HCT116 (cell line): ENCODE measurements around the gene SLFN12L. TPM values are rescaled to one million over a fixed set of nuclear protein-coding genes. Genes with fewer than 3 reads are reported as not detected.

Source experiments
- ATAC-seq: fragments of 200-7000 bp; cut with Tn5 transposase; 2 replicates; pipeline ENCODE4 v1.9.1; 2020; ENCODE audit warnings: mild to moderate bottlenecking, moderate library complexity
- BruUV-seq: library from RNA; stranded (reverse); fragments of 400-500 nt; replicated peaks from 2 replicates; lab custom pipeline; 2021; lab: Mats Ljungman, UMichigan
- CTCF ChIA-PET: fragments of 300-600 bp; sonication (Branson Sonifier 250); formaldehyde crosslinking; loops from one replicate; lab custom pipeline; 2021; ENCODE audit warnings: antibody characterized with exemption; lab: Charles Lee
- POLR2A ChIA-PET: fragments of 300-600, 350-600 bp; sonication (Branson Sonifier 250); formaldehyde crosslinking; loops from one replicate; lab custom pipeline; 2021; ENCODE audit warnings: antibody characterized with exemption; lab: Charles Lee
- RAD21 ChIA-PET, 2 experiments: fragments of 300-600 bp; sonication (Branson Sonifier 250); formaldehyde crosslinking; loops; one replicate each; lab custom pipeline; 2023; ENCODE audit warnings: low total read pairs in 2 of 2; ENCODE audit not compliant: uncharacterized antibody in 2 of 2, unreplicated experiment in 2 of 2, low non-redundant PET in 1 of 2; lab: Charles Lee
- DNase-seq: peaks from one replicate; pipeline ENCODE4 v3.0.0-alpha.2; 2010; ENCODE audit warnings: low read depth, low spot score
- H2AFZ ChIP-seq: fragments of 200-600 bp; shearing (Covaris generic), sonication (generic); 2 replicates; pipeline ENCODE4 v1.6.1; 2017; ENCODE audit warnings: low read depth, mixed run types, mixed read lengths, antibody characterized with exemption, low read length; ENCODE audit not compliant: poor library complexity, severe bottlenecking
- H3K27ac ChIP-seq: 2 replicates; pipeline ENCODE4 v1.5.1; 2012; ENCODE audit warnings: low read depth, low read length
- H3K27me3 ChIP-seq: fragments of 200-600 bp; sonication (generic); 2 replicates; pipeline ENCODE4 v1.6.1; 2016; ENCODE audit warnings: mixed run types, low read length, mixed read lengths; ENCODE audit not compliant: insufficient read depth
- H3K36me3 ChIP-seq, 2 experiments: fragments of 200-500 bp in 1 of 2; fragments of 200-600 bp in 1 of 2; sonication (Bioruptor generic) in 1 of 2; sonication (generic) in 1 of 2; 2 replicates each; pipeline versions ENCODE4 v1.5.1 to v1.6.1; 2014 to 2016; ENCODE audit warnings: low read length in 2 of 2, inconsistent platforms in 1 of 2, mixed read lengths in 1 of 2, mixed run types in 1 of 2; ENCODE audit not compliant: insufficient read depth in 2 of 2, control insufficient read depth in 1 of 2
- H3K4me1 ChIP-seq, 2 experiments: fragments of 200-600 bp in 1 of 2; sonication (generic) in 1 of 2; 2 replicates each; pipeline versions ENCODE4 v1.5.1 to v1.6.1; 2012 to 2017; ENCODE audit warnings: low read length in 2 of 2, inconsistent platforms in 1 of 2, mild to moderate bottlenecking in 1 of 2, mixed read lengths in 1 of 2, mixed run types in 1 of 2, moderate library complexity in 1 of 2; ENCODE audit not compliant: insufficient read depth in 2 of 2, control insufficient read depth in 1 of 2
- H3K4me2 ChIP-seq: fragments of 200-600 bp; sonication (generic); 2 replicates; pipeline ENCODE4 v1.6.1; 2017; ENCODE audit warnings: mixed run types, low read length, mixed read lengths
- H3K4me3 ChIP-seq, 2 experiments: fragments of 200-600 bp in 1 of 2; sonication (generic) in 1 of 2; replicated peaks in 1 of 2; 2 replicates each; pipeline ENCODE4 v1.5.1; 2011 to 2016; ENCODE audit warnings: low read length in 2 of 2, control low read depth in 1 of 2, low read depth in 1 of 2, mild to moderate bottlenecking in 1 of 2, mixed read lengths in 1 of 2, mixed run types in 1 of 2
- H3K79me2 ChIP-seq: fragments of 200-600 bp; sonication (generic); 2 replicates; pipeline ENCODE4 v1.6.1; 2017; ENCODE audit warnings: mild to moderate bottlenecking, mixed run types, low read length, moderate library complexity, mixed read lengths; ENCODE audit not compliant: insufficient read depth
- H3K9ac ChIP-seq: fragments of 200-600 bp; sonication (generic); 2 replicates; pipeline ENCODE4 v1.6.1; 2016; ENCODE audit warnings: low read length, mixed read lengths
- H3K9me2 ChIP-seq: fragments of 200-600 bp; sonication (generic), shearing (Covaris generic); 2 replicates; pipeline ENCODE4 v1.6.1; 2017; ENCODE audit warnings: mixed run types, mild to moderate bottlenecking, moderate library complexity; ENCODE audit not compliant: insufficient read depth
- H3K9me3 ChIP-seq, 2 experiments: fragments of 200-500 bp in 1 of 2; fragments of 200-600 bp in 1 of 2; sonication (Bioruptor generic) in 1 of 2; sonication (generic) in 1 of 2; 2 replicates each; pipeline ENCODE4 v1.6.1; 2014 to 2017; ENCODE audit warnings: low read length in 2 of 2, mixed read lengths in 2 of 2, inconsistent platforms in 1 of 2, low read depth in 1 of 2, mild to moderate bottlenecking in 1 of 2, mixed run types in 1 of 2, moderate library complexity in 1 of 2; ENCODE audit not compliant: control insufficient read depth in 1 of 2, insufficient read depth in 1 of 2
- H4K20me1 ChIP-seq: fragments of 200-600 bp; sonication (generic), shearing (Covaris generic); 2 replicates; pipeline ENCODE4 v1.6.1; 2017; ENCODE audit warnings: mixed run types, mild to moderate bottlenecking, moderate library complexity; ENCODE audit not compliant: insufficient read depth
- CBX3 ChIP-seq: IDR thresholded peaks from 2 replicates; pipeline ENCODE4 v1.6.1; 2012; ENCODE audit warnings: low read depth
- CEBPB ChIP-seq: IDR thresholded peaks from 2 replicates; pipeline ENCODE4 v1.6.1; 2012; ENCODE audit warnings: low read depth
- EGR1 ChIP-seq: IDR thresholded peaks from 2 replicates; pipeline ENCODE4 v1.6.1; 2012; ENCODE audit warnings: low read depth
- EZH2phosphoT487 ChIP-seq: fragments of 200-600 bp; IDR thresholded peaks from 2 replicates; pipeline ENCODE4 v1.6.1; 2018; ENCODE audit warnings: antibody characterized with exemption, borderline replicate concordance
- FOSL1 ChIP-seq: IDR thresholded peaks from 2 replicates; pipeline ENCODE4 v1.6.1; 2012; ENCODE audit warnings: low read depth
- JUND ChIP-seq: IDR thresholded peaks from 2 replicates; pipeline ENCODE4 v1.6.1; 2012
- POLR2A ChIP-seq: IDR thresholded peaks from 2 replicates; pipeline ENCODE4 v1.7.0; 2011; ENCODE audit warnings: borderline replicate concordance; ENCODE audit not compliant: insufficient read depth, insufficient read length; ENCODE audit errors: extremely low read depth
- RAD21 ChIP-seq: IDR thresholded peaks from 2 replicates; pipeline ENCODE4 v1.6.1; 2012; ENCODE audit warnings: low read depth, mild to moderate bottlenecking
- SP1 ChIP-seq: IDR thresholded peaks from 2 replicates; pipeline ENCODE4 v1.6.1; 2012; ENCODE audit warnings: low read depth
- YY1 ChIP-seq: IDR thresholded peaks from 2 replicates; pipeline ENCODE4 v1.6.1; 2011; ENCODE audit warnings: low read length, low read depth, moderate library complexity, mild to moderate bottlenecking; ENCODE audit not compliant: insufficient replicate concordance; ENCODE audit errors: extremely low read depth
- ZFX ChIP-seq: fragments of 450-650 bp; IDR thresholded peaks from 2 replicates; pipeline ENCODE4 v1.6.1; 2017
- ZNF274 ChIP-seq: fragments of 200-500 bp; sonication (Bioruptor generic); IDR thresholded peaks from 2 replicates; pipeline ENCODE4 v1.6.1; 2014; ENCODE audit warnings: mild to moderate bottlenecking, low read depth, low read length, inconsistent platforms
- intact Hi-C: fragments of 100-400 bp; cut with micrococcal nuclease; formaldehyde crosslinking; loops from 2 replicates; pipeline ENCODE4 v1.10.0; 2022
- total RNA-seq: library from RNA; stranded (reverse); gene quantifications from one replicate; pipeline ENCODE4 v1.2.1, GENCODE V29; 2021; ENCODE audit not compliant: unreplicated experiment
- TF ChIP-seq, protein P1 (sequence below): IDR thresholded peaks from 2 replicates; pipeline ENCODE4 v1.6.1; 2012; ENCODE audit warnings: low read depth
- TF ChIP-seq, protein P2 (sequence below): IDR thresholded peaks from 2 replicates; pipeline ENCODE4 v1.6.1; 2012
- TF ChIP-seq, protein P3 (sequence below), 3 experiments: fragments of 200-600 bp in 1 of 3; sonication (generic) in 1 of 3; IDR thresholded peaks in 2 of 3; conservative IDR thresholded peaks in 1 of 3; 2 replicates each; pipeline ENCODE4 v1.5.1; 2012 to 2017; ENCODE audit warnings: low read depth in 2 of 3, low read length in 2 of 3, antibody characterized with exemption in 1 of 3, borderline replicate concordance in 1 of 3, control low read depth in 1 of 3, mild to moderate bottlenecking in 1 of 3, mixed read lengths in 1 of 3, mixed run types in 1 of 3, moderate library complexity in 1 of 3; ENCODE audit not compliant: insufficient read depth in 1 of 3
- TF ChIP-seq, protein P4 (sequence below): IDR thresholded peaks from 2 replicates; pipeline ENCODE4 v1.6.1; 2012

Gene SLFN12L
- total RNA-seq, 1 experiment from 2014 or later, result 0.17 TPM

DNA sequence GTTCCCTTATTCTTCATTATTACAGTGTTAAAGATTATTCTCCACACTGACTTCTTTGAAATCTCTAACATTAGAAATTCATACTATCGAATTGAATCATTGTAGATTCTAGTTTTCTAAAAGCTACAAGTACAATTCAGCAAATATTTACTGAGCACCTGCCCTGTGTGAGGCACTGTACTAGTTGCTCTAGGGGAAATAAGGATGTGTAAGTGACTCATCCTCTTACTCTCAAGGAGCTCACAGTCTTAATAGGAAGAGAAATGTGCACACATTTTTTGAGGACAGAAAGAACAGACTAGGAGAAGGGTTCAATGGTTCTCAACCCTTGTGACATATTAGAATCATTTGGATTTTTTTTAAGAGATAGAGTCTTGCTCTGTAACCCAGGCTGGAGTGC lies 7.7 kb upstream of the SLFN12L start:
- BruUV-seq, result no TSS peak
- Histone ChIP-seq H3K27me3 (peaks cover 37% of the 10 kb centered on the region; the same call in 1 of the 2 replicates), H3K4me1 (no peaks in the 10 kb centered on the region), H3K9me2 (no peaks in the 10 kb centered on the region), H3K4me2 (no peak overlapping the region), H3K27ac (no peak overlapping the region), H3K79me2 (no peaks in the 10 kb centered on the region), H3K9me3 (no peaks in the 10 kb centered on the region), H3K4me3 (no peak overlapping the region), H3K9ac (no peak overlapping the region), H2AFZ (no peak overlapping the region), H4K20me1 (no peaks in the 10 kb centered on the region), H3K36me3 (no peaks in the 10 kb centered on the region)
- DNase-seq (no peak), ATAC-seq (no peak)
- intact Hi-C loops, result no loop called here
- ChIA-PET RAD21 (no interaction called here), CTCF (no interaction called here), POLR2A (no interaction called here)
- TF ChIP-seq EZH2phosphoT487 (no peak), CBX3 (no peak), ZFX (no peak), POLR2A (no peak), RAD21 (no peak)
- TF ChIP-seq, protein P1, sequence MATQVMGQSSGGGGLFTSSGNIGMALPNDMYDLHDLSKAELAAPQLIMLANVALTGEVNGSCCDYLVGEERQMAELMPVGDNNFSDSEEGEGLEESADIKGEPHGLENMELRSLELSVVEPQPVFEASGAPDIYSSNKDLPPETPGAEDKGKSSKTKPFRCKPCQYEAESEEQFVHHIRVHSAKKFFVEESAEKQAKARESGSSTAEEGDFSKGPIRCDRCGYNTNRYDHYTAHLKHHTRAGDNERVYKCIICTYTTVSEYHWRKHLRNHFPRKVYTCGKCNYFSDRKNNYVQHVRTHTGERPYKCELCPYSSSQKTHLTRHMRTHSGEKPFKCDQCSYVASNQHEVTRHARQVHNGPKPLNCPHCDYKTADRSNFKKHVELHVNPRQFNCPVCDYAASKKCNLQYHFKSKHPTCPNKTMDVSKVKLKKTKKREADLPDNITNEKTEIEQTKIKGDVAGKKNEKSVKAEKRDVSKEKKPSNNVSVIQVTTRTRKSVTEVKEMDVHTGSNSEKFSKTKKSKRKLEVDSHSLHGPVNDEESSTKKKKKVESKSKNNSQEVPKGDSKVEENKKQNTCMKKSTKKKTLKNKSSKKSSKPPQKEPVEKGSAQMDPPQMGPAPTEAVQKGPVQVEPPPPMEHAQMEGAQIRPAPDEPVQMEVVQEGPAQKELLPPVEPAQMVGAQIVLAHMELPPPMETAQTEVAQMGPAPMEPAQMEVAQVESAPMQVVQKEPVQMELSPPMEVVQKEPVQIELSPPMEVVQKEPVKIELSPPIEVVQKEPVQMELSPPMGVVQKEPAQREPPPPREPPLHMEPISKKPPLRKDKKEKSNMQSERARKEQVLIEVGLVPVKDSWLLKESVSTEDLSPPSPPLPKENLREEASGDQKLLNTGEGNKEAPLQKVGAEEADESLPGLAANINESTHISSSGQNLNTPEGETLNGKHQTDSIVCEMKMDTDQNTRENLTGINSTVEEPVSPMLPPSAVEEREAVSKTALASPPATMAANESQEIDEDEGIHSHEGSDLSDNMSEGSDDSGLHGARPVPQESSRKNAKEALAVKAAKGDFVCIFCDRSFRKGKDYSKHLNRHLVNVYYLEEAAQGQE, result no peak

DNA sequence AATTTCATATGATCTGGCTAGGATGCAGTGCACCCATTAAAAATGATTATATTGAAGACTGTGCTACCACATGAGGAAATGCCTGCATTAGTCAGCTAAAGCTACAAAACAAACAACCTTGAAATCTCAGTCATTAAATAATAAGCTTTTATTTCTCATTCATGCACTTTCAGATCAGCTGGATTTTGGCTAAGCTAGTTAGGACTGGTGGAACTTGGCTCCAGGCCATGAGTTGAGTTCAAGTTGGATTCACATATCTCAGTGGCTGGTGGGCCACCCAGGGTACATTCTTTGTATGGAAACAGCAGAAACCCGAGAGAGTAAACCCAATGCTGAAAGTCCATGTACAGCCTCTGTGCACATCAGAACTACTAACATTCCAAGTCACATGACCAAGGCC lies 6.4 kb upstream of the SLFN12L start:
- H3K36me3 ChIP-seq, result no peaks in the 10 kb centered on the region
- H4K20me1 ChIP-seq, result no peaks in the 10 kb centered on the region
- no peak overlapping the region for H3K4me3 ChIP-seq
- no peaks in the 10 kb centered on the region for H3K9me3 ChIP-seq
- H3K27ac ChIP-seq, result no peak overlapping the region
- ChIA-PET POLR2A (no interaction called here), RAD21 (no interaction called here), CTCF (interaction anchor here (0.9 kb wide), 1 partner anchor 11 kb away, joined by 3 read pairs; no protein-coding TSS in a partner anchor)
- H2AFZ ChIP-seq, result no peak overlapping the region
- no peak for ATAC-seq
- no peak for DNase-seq
- H3K79me2 ChIP-seq, result no peaks in the 10 kb centered on the region
- no peaks in the 10 kb centered on the region for H3K9me2 ChIP-seq
- no TSS peak for BruUV-seq
- H3K4me2 ChIP-seq, result no peak overlapping the region
- peaks cover 0 to 5% of the 10 kb centered on the region in 2 experiments; a peak in 1 of 4 replicates for H3K4me1 ChIP-seq
- intact Hi-C loops, result no loop called here
- H3K27me3 ChIP-seq, result peaks cover 28% of the 10 kb centered on the region; the same call in 1 of the 2 replicates
- no peak overlapping the region for H3K9ac ChIP-seq
- TF ChIP-seq POLR2A (no peak), CBX3 (no peak), CEBPB (no peak), ZNF274 (no peak), EGR1 (no peak), FOSL1 (no peak), JUND (no peak), YY1 (no peak), SP1 (no peak)
- TF ChIP-seq, protein P2, sequence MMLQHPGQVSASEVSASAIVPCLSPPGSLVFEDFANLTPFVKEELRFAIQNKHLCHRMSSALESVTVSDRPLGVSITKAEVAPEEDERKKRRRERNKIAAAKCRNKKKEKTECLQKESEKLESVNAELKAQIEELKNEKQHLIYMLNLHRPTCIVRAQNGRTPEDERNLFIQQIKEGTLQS, result no peak
- TF ChIP-seq, protein P3, sequence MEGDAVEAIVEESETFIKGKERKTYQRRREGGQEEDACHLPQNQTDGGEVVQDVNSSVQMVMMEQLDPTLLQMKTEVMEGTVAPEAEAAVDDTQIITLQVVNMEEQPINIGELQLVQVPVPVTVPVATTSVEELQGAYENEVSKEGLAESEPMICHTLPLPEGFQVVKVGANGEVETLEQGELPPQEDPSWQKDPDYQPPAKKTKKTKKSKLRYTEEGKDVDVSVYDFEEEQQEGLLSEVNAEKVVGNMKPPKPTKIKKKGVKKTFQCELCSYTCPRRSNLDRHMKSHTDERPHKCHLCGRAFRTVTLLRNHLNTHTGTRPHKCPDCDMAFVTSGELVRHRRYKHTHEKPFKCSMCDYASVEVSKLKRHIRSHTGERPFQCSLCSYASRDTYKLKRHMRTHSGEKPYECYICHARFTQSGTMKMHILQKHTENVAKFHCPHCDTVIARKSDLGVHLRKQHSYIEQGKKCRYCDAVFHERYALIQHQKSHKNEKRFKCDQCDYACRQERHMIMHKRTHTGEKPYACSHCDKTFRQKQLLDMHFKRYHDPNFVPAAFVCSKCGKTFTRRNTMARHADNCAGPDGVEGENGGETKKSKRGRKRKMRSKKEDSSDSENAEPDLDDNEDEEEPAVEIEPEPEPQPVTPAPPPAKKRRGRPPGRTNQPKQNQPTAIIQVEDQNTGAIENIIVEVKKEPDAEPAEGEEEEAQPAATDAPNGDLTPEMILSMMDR (IDR thresholded peaks at IDR 0.05 in 2 of 3, conservative IDR thresholded peaks at IDR 0.05 in 1 of 3; ENCODE audit: borderline replicate concordance in 1 of 3, insufficient read depth in 1 of 3, low read depth in 2 of 3, low read length in 2 of 3), result no peak
- TF ChIP-seq, protein P4, sequence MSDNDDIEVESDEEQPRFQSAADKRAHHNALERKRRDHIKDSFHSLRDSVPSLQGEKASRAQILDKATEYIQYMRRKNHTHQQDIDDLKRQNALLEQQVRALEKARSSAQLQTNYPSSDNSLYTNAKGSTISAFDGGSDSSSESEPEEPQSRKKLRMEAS, result no peak
